SHP77 (cell line): ENCODE measurements around the gene GTF2IRD1.
"Not testable (repeated sequence)": the region's sequence is repeated elsewhere in the genome, so short reads cannot be mapped to it uniquely, and the experiment has no call there.

Experiments
- DNase-seq, 2 experiments: peaks; one replicate each; lab custom pipeline; 2025; lab: John Stamatoyannopoulos, UW

GTF2IRD1 gene

GRCh38 chr7:74599244-74599643 is 145.5 kb downstream of the GTF2IRD1 start:
- no peak for DNase-seq

- DNase-seq = peak in 1 of 2 experiments; percentile 17
Observed at GRCh38 chr7:74604326-74605020, 150.8 kb downstream of the GTF2IRD1 start.

- DNase-seq = peak in 1 of 2 experiments; percentile 17
Observed at GRCh38 chr7:74606101-74606908, 152.6 kb downstream of the GTF2IRD1 start.

- DNase-seq = no peak
Observed at GRCh38 chr7:74606909-74607510, 153.3 kb downstream of the GTF2IRD1 start.

GRCh38 chr7:74612015-74612829 is 158.5 kb downstream of the GTF2IRD1 start:
- no peak for DNase-seq

- no peak for DNase-seq
Observed at GRCh38 chr7:74615933-74616780, 162.5 kb downstream of the GTF2IRD1 start.

GRCh38 chr7:74617180-74617744 is 163.6 kb downstream of the GTF2IRD1 start:
- DNase-seq = no peak

- DNase-seq = no peak
Observed at GRCh38 chr7:74619235-74619860, 165.6 kb downstream of the GTF2IRD1 start.

GRCh38 chr7:74622228-74622749 is 168.6 kb downstream of the GTF2IRD1 start:
- DNase-seq = no peak

- no peak for DNase-seq
Observed at GRCh38 chr7:74623135-74623534, 169.4 kb downstream of the GTF2IRD1 start.

- no peak for DNase-seq
Observed at GRCh38 chr7:74625446-74625845, 171.7 kb downstream of the GTF2IRD1 start.

- DNase-seq = no peak
Observed at GRCh38 chr7:74627661-74628411, 174.1 kb downstream of the GTF2IRD1 start.

GRCh38 chr7:74632505-74632904 is 178.8 kb downstream of the GTF2IRD1 start:
- no peak for DNase-seq

- no peak for DNase-seq
Observed at GRCh38 chr7:74633451-74633921, 179.8 kb downstream of the GTF2IRD1 start.

GRCh38 chr7:74637745-74638144 is 184.0 kb downstream of the GTF2IRD1 start:
- DNase-seq = no peak

- DNase-seq = not testable (repeated sequence)
Observed at GRCh38 chr7:74650055-74650454, 196.3 kb downstream of the GTF2IRD1 start.

- not testable (repeated sequence) for DNase-seq
Observed at GRCh38 chr7:74650493-74651132, 196.9 kb downstream of the GTF2IRD1 start.

- not testable (repeated sequence) for DNase-seq
Observed at GRCh38 chr7:74651133-74651504, 197.4 kb downstream of the GTF2IRD1 start.
